ENCODE measurements around the gene GSTCD. TPM values are rescaled to one million over a fixed set of nuclear protein-coding genes. Genes with fewer than 3 reads are reported as not detected.

GSTCD gene
- total RNA-seq, 3 donors from 2014 or later (not counting 1 experiment from before 2014, with no cell fraction given): 5.6 to 7.7 (median 6.2) TPM

DNA sequence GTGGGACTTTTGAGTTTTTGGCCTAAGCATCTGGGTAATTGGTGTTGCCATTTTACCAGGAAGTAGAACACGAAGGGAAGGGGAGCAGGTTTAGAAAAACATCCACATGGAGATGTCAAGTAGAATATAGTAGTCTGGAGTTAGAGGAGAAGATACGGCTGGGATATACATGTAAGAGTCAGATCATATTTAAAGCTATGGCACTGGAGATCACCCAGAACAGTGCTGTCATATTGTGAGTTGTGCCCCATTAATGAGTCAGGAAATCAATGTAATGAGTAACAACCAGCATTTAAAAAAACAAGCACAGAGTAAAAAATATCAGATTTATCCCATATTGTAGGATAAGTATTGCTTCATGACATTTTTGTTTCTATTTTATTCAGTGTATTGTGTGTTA lies 4.2 kb downstream of the GSTCD start:
- peaks cover 9% of the 10 kb centered on the region in 2 donors for H3K4me1 Mint-ChIP-seq
- H3K4me3 Mint-ChIP-seq: no peak overlapping the region
- H3K36me3 Mint-ChIP-seq: no peaks in the 10 kb centered on the region
- DNase-seq (no peak), ATAC-seq (no peak)
- H3K27ac ChIP-seq (ENCODE audit: low read length): no peak overlapping the region
- no peaks in the 10 kb centered on the region for H3K27me3 Mint-ChIP-seq (ENCODE audit: low read depth in 2 of 2)
- no peaks in the 10 kb centered on the region for H3K36me3 ChIP-seq (ENCODE audit: control insufficient read depth, insufficient read depth, low read length)
- intact Hi-C loops (cut with micrococcal nuclease): no loop called here
- H3K27me3 ChIP-seq (ENCODE audit: control insufficient read depth, insufficient read depth, low read length): no peaks in the 10 kb centered on the region
- H3K27ac Mint-ChIP-seq: no peak overlapping the region
- TF ChIP-seq, protein P1, sequence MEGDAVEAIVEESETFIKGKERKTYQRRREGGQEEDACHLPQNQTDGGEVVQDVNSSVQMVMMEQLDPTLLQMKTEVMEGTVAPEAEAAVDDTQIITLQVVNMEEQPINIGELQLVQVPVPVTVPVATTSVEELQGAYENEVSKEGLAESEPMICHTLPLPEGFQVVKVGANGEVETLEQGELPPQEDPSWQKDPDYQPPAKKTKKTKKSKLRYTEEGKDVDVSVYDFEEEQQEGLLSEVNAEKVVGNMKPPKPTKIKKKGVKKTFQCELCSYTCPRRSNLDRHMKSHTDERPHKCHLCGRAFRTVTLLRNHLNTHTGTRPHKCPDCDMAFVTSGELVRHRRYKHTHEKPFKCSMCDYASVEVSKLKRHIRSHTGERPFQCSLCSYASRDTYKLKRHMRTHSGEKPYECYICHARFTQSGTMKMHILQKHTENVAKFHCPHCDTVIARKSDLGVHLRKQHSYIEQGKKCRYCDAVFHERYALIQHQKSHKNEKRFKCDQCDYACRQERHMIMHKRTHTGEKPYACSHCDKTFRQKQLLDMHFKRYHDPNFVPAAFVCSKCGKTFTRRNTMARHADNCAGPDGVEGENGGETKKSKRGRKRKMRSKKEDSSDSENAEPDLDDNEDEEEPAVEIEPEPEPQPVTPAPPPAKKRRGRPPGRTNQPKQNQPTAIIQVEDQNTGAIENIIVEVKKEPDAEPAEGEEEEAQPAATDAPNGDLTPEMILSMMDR (IDR thresholded peaks at IDR 0.05): no peak
- H3K9me3 ChIP-seq (ENCODE audit: control insufficient read depth, insufficient read depth, low read length): no peaks in the 10 kb centered on the region
- WGBS (ENCODE audit: insufficient coverage): 91% methylated on average over 2 of the region's 2 CpGs
- peaks cover 3% of the 10 kb centered on the region for H3K4me1 ChIP-seq (ENCODE audit: control insufficient read depth, insufficient read depth, low read length)
- H3K4me3 ChIP-seq (ENCODE audit: low read length): no peak overlapping the region
- H3K9me3 Mint-ChIP-seq: no peaks in the 10 kb centered on the region

DNA sequence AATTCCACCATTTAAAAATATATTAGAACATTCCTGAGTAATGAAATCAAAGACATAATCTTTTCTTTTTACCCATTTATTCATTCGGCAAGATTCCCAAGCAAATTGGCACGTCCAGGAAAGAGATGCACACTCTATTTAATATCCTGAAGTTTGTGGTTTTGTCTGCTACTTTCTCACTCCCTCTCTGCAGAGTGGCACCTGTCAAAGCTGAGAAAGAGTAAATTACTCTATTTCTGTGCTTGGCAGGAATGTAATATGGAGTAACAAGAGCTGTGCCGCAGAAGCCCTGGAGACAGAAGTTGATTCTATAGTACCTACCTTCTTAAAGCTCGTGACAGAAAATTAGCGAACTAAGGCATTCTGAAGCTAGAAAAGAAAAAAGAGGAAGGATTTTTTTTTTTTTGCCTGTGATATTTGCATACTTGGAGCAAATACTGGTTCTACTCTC lies 5.5 kb downstream of the GSTCD start:
- H3K27ac ChIP-seq (ENCODE audit: low read length): no peak overlapping the region
- H3K4me3 Mint-ChIP-seq: no peak overlapping the region
- H3K27me3 ChIP-seq (ENCODE audit: control insufficient read depth, insufficient read depth, low read length): no peaks in the 10 kb centered on the region
- ATAC-seq: no peak
- no peak overlapping the region for H3K27ac Mint-ChIP-seq
- no peaks in the 10 kb centered on the region for H3K9me3 ChIP-seq (ENCODE audit: control insufficient read depth, insufficient read depth, low read length)
- H3K4me3 ChIP-seq (ENCODE audit: low read length): no peak overlapping the region
- H3K27me3 Mint-ChIP-seq (ENCODE audit: low read depth in 2 of 2): no peaks in the 10 kb centered on the region
- WGBS (ENCODE audit: insufficient coverage): 19% methylated on average over 2 of the region's 5 CpGs
- TF ChIP-seq, protein P1 (IDR thresholded peaks at IDR 0.05): no peak
- intact Hi-C loops (cut with micrococcal nuclease): no loop called here
- H3K36me3 Mint-ChIP-seq: no peaks in the 10 kb centered on the region
- H3K4me1 Mint-ChIP-seq: peaks cover 4% of the 10 kb centered on the region in 2 donors
- DNase-seq: no peak
- peaks cover 2% of the 10 kb centered on the region for H3K4me1 ChIP-seq (ENCODE audit: control insufficient read depth, insufficient read depth, low read length)
- no peaks in the 10 kb centered on the region for H3K9me3 Mint-ChIP-seq
- H3K36me3 ChIP-seq (ENCODE audit: control insufficient read depth, insufficient read depth, low read length): no peaks in the 10 kb centered on the region

GRCh38 chr4:105714932-105715331 lies 6.3 kb downstream of the GSTCD start:
- DNase-seq (no peak), ATAC-seq (no peak)
- no peaks in the 10 kb centered on the region for H3K27me3 ChIP-seq (ENCODE audit: control insufficient read depth, insufficient read depth, low read length)
- H3K36me3 Mint-ChIP-seq: no peaks in the 10 kb centered on the region
- no CpG with 5 or more reads among the region's 1 CpG for WGBS (ENCODE audit: insufficient coverage)
- H3K4me1 Mint-ChIP-seq: no peaks in the 10 kb centered on the region
- no peaks in the 10 kb centered on the region for H3K9me3 Mint-ChIP-seq
- H3K27ac Mint-ChIP-seq: no peak overlapping the region
- no peaks in the 10 kb centered on the region for H3K27me3 Mint-ChIP-seq (ENCODE audit: low read depth in 2 of 2)
- intact Hi-C loops (cut with micrococcal nuclease): no loop called here
- H3K36me3 ChIP-seq (ENCODE audit: control insufficient read depth, insufficient read depth, low read length): peaks cover 2% of the 10 kb centered on the region
- no peak overlapping the region for H3K4me3 ChIP-seq (ENCODE audit: low read length)
- H3K27ac ChIP-seq (ENCODE audit: low read length): no peak overlapping the region
- no peak overlapping the region for H3K4me3 Mint-ChIP-seq
- H3K9me3 ChIP-seq (ENCODE audit: control insufficient read depth, insufficient read depth, low read length): no peaks in the 10 kb centered on the region
- TF ChIP-seq, protein P1 (IDR thresholded peaks at IDR 0.05): no peak
- H3K4me1 ChIP-seq (ENCODE audit: control insufficient read depth, insufficient read depth, low read length): no peaks in the 10 kb centered on the region

- DNase-seq: peak in 1 of 2 donors; percentile 54
- Histone ChIP-seq H3K9me3 (ENCODE audit: control insufficient read depth, insufficient read depth, low read length) (no peaks in the 10 kb centered on the region), H3K27ac (ENCODE audit: low read length) (no peak overlapping the region), H3K4me1 (ENCODE audit: control insufficient read depth, insufficient read depth, low read length) (no peaks in the 10 kb centered on the region), H3K4me3 (ENCODE audit: low read length) (no peak overlapping the region), H3K36me3 (ENCODE audit: control insufficient read depth, insufficient read depth, low read length) (peaks cover 2% of the 10 kb centered on the region), H3K27me3 (ENCODE audit: control insufficient read depth, insufficient read depth, low read length) (no peaks in the 10 kb centered on the region)
- H3K36me3 Mint-ChIP-seq: no peaks in the 10 kb centered on the region
- 50% methylated on average over 2 of the region's 4 CpGs for WGBS (ENCODE audit: insufficient coverage)
- no peak for ATAC-seq
- intact Hi-C loops (cut with micrococcal nuclease): no loop called here
- H3K4me1 Mint-ChIP-seq: no peaks in the 10 kb centered on the region
- H3K9me3 Mint-ChIP-seq: no peaks in the 10 kb centered on the region
- TF ChIP-seq, protein P1 (IDR thresholded peaks at IDR 0.05): peak; percentile 57
- no peak overlapping the region for H3K27ac Mint-ChIP-seq
- H3K4me3 Mint-ChIP-seq: no peak overlapping the region
- H3K27me3 Mint-ChIP-seq (ENCODE audit: low read depth in 2 of 2): no peaks in the 10 kb centered on the region
Observed at GRCh38 chr4:105715692-105716278, 7.2 kb downstream of the GSTCD start.

Measured in natural killer cell (primary cell).